Liver (tissue), 9 donors: ENCODE measurements around the gene RILP. TPM values are rescaled to one million over a fixed set of nuclear protein-coding genes. Genes with fewer than 3 reads are reported as not detected.

Source experiments
- DNase-seq: peaks from one replicate; pipeline ENCODE4 v3.0.0-alpha.2; 2017; ENCODE audit warnings: low spot score
- H3K27ac ChIP-seq, 2 donors: one replicate each; pipeline ENCODE4 v1.7.0; 2013; ENCODE audit warnings: inconsistent platforms in 2 of 2, low read length in 2 of 2, control low read depth in 1 of 2, low read depth in 1 of 2, mild to moderate bottlenecking in 1 of 2
- H3K27me3 ChIP-seq, 4 donors: one replicate each; pipeline versions ENCODE4 v1.6.1 to v1.7.0; 2013; ENCODE audit warnings: low read length in 3 of 4, inconsistent platforms in 1 of 4, mild to moderate bottlenecking in 1 of 4, moderate library complexity in 1 of 4; ENCODE audit not compliant: control insufficient read depth in 4 of 4, insufficient read depth in 4 of 4
- H3K36me3 ChIP-seq, 4 donors: one replicate each; pipeline versions ENCODE4 v1.6.1 to v1.7.0; 2013; ENCODE audit warnings: low read length in 3 of 4, mild to moderate bottlenecking in 3 of 4, low read depth in 1 of 4, moderate library complexity in 1 of 4; ENCODE audit not compliant: control insufficient read depth in 4 of 4, insufficient read depth in 3 of 4
- H3K4me1 ChIP-seq, 4 donors: one replicate each; pipeline versions ENCODE4 v1.6.1 to v1.7.0; 2013; ENCODE audit warnings: low read length in 3 of 4, mild to moderate bottlenecking in 3 of 4, moderate library complexity in 1 of 4; ENCODE audit not compliant: control insufficient read depth in 4 of 4, insufficient read depth in 4 of 4
- H3K4me3 ChIP-seq, 3 donors: one replicate each; pipeline versions ENCODE4 v1.6.1 to v1.7.0; 2013; ENCODE audit warnings: low read length in 3 of 3, control low read depth in 1 of 3, low read depth in 1 of 3, mild to moderate bottlenecking in 1 of 3
- H3K9ac ChIP-seq, 2 donors: one replicate each; pipeline ENCODE4 v1.7.0; 2013; ENCODE audit warnings: low read length in 2 of 2, mild to moderate bottlenecking in 2 of 2, moderate library complexity in 2 of 2, control low read depth in 1 of 2, low read depth in 1 of 2
- H3K9me3 ChIP-seq, 4 donors: one replicate each; pipeline versions ENCODE4 v1.6.1 to v1.7.0; 2013; ENCODE audit warnings: low read length in 3 of 4; ENCODE audit not compliant: control insufficient read depth in 4 of 4
- EGR1 ChIP-seq, 2 donors: IDR thresholded peaks; 2 replicates each; pipeline ENCODE4 v1.6.1; 2016 to 2018; ENCODE audit warnings: antibody characterized with exemption in 2 of 2, low read depth in 2 of 2
- FOXA1 ChIP-seq: IDR thresholded peaks from 2 replicates; pipeline ENCODE4 v1.6.1; 2016; ENCODE audit warnings: antibody characterized with exemption
- FOXA2 ChIP-seq: IDR thresholded peaks from 2 replicates; pipeline ENCODE4 v1.6.1; 2016; ENCODE audit warnings: antibody characterized with exemption
- GABPA ChIP-seq, 2 donors: IDR thresholded peaks in 1 of 2; conservative IDR thresholded peaks in 1 of 2; 2 replicates each; pipeline ENCODE4 v1.6.1; 2016; ENCODE audit warnings: antibody characterized with exemption in 2 of 2, mild to moderate bottlenecking in 1 of 2, moderate library complexity in 1 of 2
- HNF4A ChIP-seq, 2 donors: conservative IDR thresholded peaks; 2 replicates each; pipeline ENCODE4 v1.6.1; 2016; ENCODE audit warnings: antibody characterized with exemption in 2 of 2, mild to moderate bottlenecking in 2 of 2
- HNF4G ChIP-seq: IDR thresholded peaks from 2 replicates; pipeline ENCODE4 v1.6.1; 2016; ENCODE audit warnings: antibody characterized with exemption
- JUND ChIP-seq, 2 donors: IDR thresholded peaks; 2 replicates each; pipeline ENCODE4 v1.6.1; 2016; ENCODE audit warnings: antibody characterized with exemption in 2 of 2
- MAX ChIP-seq: IDR thresholded peaks from 2 replicates; pipeline ENCODE4 v1.6.1; 2016; ENCODE audit warnings: antibody characterized with exemption
- NR2F2 ChIP-seq: IDR thresholded peaks from 2 replicates; pipeline ENCODE4 v1.6.1; 2016; ENCODE audit warnings: antibody characterized with exemption
- RAD21 ChIP-seq, 2 donors: IDR thresholded peaks; 2 replicates each; pipeline ENCODE4 v1.6.1; 2016; ENCODE audit warnings: antibody characterized with exemption in 2 of 2, mild to moderate bottlenecking in 2 of 2
- REST ChIP-seq: IDR thresholded peaks from 2 replicates; pipeline ENCODE4 v1.6.1; 2016; ENCODE audit warnings: antibody characterized with exemption, mild to moderate bottlenecking
- RXRA ChIP-seq, 2 donors: IDR thresholded peaks; 2 replicates each; pipeline ENCODE4 v1.6.1; 2017 to 2018; ENCODE audit warnings: antibody characterized with exemption in 2 of 2, mild to moderate bottlenecking in 1 of 2
- SP1 ChIP-seq: IDR thresholded peaks from 2 replicates; pipeline ENCODE4 v1.6.1; 2018; ENCODE audit warnings: antibody characterized with exemption, mild to moderate bottlenecking
- TAF1 ChIP-seq: conservative IDR thresholded peaks from 2 replicates; pipeline ENCODE4 v1.6.1; 2016; ENCODE audit warnings: antibody characterized with exemption, mild to moderate bottlenecking
- YY1 ChIP-seq: IDR thresholded peaks from 2 replicates; pipeline ENCODE4 v1.6.1; 2016; ENCODE audit warnings: antibody characterized with exemption, mild to moderate bottlenecking
- WGBS: extraction: QIAGEN DNeasy Blood & Tissue Kit; methylation state at CpG from one replicate; pipeline ENCODE4 v1.1.7; 2013; 5-methylcytosine and 5-hydroxymethylcytosine counted together
- polyA plus RNA-seq, 2 donors: library from polyadenylated mRNA; stranded (reverse) in 1 of 2; unstranded in 1 of 2; fragments of 200-250 nt in 1 of 2; fragments of >200 nt in 1 of 2; fragmentation: Nextera tagmentation in 1 of 2; extraction: Ambion mirVana in 1 of 2; gene quantifications; one replicate each; pipeline versions ENCODE4 v1.2.1 to v1.2.3, GENCODE V29; 2013 to 2015
- total RNA-seq, 2 donors: library from RNA; depleted of rRNA; stranded (reverse); fragments of >200 nt; gene quantifications; one replicate each; pipeline ENCODE4 v1.2.3, GENCODE V29; 2014
- TF ChIP-seq, protein P1 (sequence below): IDR thresholded peaks from 2 replicates; pipeline ENCODE4 v1.6.1; 2016; ENCODE audit warnings: antibody characterized with exemption
- TF ChIP-seq, protein P2 (sequence below): fragments of 150-350 bp; IDR thresholded peaks from 2 replicates; pipeline ENCODE4 v1.5.1; 2017; ENCODE audit warnings: improper control_type of control experiment, low read depth, low read length; ENCODE audit not compliant: missing input control
- TF ChIP-seq, protein P3 (sequence below): IDR thresholded peaks from 2 replicates; pipeline ENCODE4 v1.6.1; 2016; ENCODE audit warnings: antibody characterized with exemption
- donor health status: healthy.
- donor health status: healthy.
- donor health status: healthy.
- donor health status: healthy.
- donor health status: healthy.

Gene RILP
- total and polyA plus RNA-seq, 4 donors, result 7.9 to 47.4 (median 22.5) TPM

DNA sequence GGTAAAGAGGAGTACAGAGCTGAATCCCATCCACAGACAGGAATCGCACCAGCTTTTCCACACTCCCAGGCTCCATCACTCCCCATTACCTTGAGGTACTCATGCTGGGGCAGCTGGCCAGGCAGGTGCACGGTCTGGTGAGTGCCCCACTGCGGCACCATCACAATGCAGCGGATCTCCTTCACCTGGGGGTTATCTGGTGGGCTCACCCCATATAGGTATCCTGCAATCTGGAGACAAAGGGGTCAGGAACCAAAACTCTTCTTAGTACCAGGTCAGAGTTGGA, 1.8 kb upstream of the RILP start:
- H3K27ac ChIP-seq, result no peak overlapping the region
- TF ChIP-seq JUND (IDR thresholded peaks at IDR 0.05), result no peak
- TF ChIP-seq HNF4A (conservative IDR thresholded peaks at IDR 0.05), result no peak
- no peak for TF ChIP-seq FOXA1
- no peak for TF ChIP-seq GABPA (IDR thresholded peaks at IDR 0.05 in 1 of 2, conservative IDR thresholded peaks at IDR 0.05 in 1 of 2)
- no peak for TF ChIP-seq RXRA (IDR thresholded peaks at IDR 0.05)
- TF ChIP-seq YY1, result no peak
- TF ChIP-seq FOXA2, result no peak
- TF ChIP-seq, protein P1, sequence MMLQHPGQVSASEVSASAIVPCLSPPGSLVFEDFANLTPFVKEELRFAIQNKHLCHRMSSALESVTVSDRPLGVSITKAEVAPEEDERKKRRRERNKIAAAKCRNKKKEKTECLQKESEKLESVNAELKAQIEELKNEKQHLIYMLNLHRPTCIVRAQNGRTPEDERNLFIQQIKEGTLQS, result no peak
- no peak for TF ChIP-seq MAX
- TF ChIP-seq REST, result no peak
- no peak for TF ChIP-seq EGR1 (IDR thresholded peaks at IDR 0.05; ENCODE audit: low read depth in 2 of 2)
- TF ChIP-seq TAF1, result no peak
- no peak for TF ChIP-seq SP1
- TF ChIP-seq, protein P2, sequence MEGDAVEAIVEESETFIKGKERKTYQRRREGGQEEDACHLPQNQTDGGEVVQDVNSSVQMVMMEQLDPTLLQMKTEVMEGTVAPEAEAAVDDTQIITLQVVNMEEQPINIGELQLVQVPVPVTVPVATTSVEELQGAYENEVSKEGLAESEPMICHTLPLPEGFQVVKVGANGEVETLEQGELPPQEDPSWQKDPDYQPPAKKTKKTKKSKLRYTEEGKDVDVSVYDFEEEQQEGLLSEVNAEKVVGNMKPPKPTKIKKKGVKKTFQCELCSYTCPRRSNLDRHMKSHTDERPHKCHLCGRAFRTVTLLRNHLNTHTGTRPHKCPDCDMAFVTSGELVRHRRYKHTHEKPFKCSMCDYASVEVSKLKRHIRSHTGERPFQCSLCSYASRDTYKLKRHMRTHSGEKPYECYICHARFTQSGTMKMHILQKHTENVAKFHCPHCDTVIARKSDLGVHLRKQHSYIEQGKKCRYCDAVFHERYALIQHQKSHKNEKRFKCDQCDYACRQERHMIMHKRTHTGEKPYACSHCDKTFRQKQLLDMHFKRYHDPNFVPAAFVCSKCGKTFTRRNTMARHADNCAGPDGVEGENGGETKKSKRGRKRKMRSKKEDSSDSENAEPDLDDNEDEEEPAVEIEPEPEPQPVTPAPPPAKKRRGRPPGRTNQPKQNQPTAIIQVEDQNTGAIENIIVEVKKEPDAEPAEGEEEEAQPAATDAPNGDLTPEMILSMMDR, result no peak
- TF ChIP-seq HNF4G, result no peak
- no peaks in the 10 kb centered on the region for H3K9me3 ChIP-seq
- H3K9ac ChIP-seq, result no peak overlapping the region
- peaks cover 19 to 54% (median 47%) of the 10 kb centered on the region in 4 donors for H3K36me3 ChIP-seq
- no peak overlapping the region for H3K4me3 ChIP-seq
- no peaks in the 10 kb centered on the region for H3K27me3 ChIP-seq
- H3K4me1 ChIP-seq, result peaks cover 2 to 37% (median 31%) of the 10 kb centered on the region in 4 donors
- DNase-seq, result no peak
- 93% methylated on average over 4 of the region's 4 CpGs for WGBS

GRCh38 chr17:1650731-1651558, 1.3 kb upstream of the RILP start:
- Histone ChIP-seq H3K27me3 (no peaks in the 10 kb centered on the region), H3K4me3 (no peak overlapping the region), H3K9me3 (no peaks in the 10 kb centered on the region), H3K9ac (peak overlapping the region in 1 of 2 donors; percentile 47), H3K4me1 (peaks cover 2 to 42% (median 32%) of the 10 kb centered on the region in 4 donors), H3K27ac (peak overlapping the region; percentile 96 to 98), H3K36me3 (peaks cover 18 to 51% (median 44%) of the 10 kb centered on the region in 4 donors)
- DNase-seq, result no peak
- WGBS, result 40% methylated on average over 22 of the region's 22 CpGs
- TF ChIP-seq JUND (IDR thresholded peaks at IDR 0.05) (no peak), RAD21 (IDR thresholded peaks at IDR 0.05) (no peak), MAX (peak; percentile 79), NR2F2 (no peak), GABPA (IDR thresholded peaks at IDR 0.05 in 1 of 2, conservative IDR thresholded peaks at IDR 0.05 in 1 of 2) (no peak), EGR1 (IDR thresholded peaks at IDR 0.05; ENCODE audit: low read depth in 2 of 2) (no peak), FOXA2 (peak; percentile 17)
- TF ChIP-seq, protein P2, result no peak
- TF ChIP-seq, protein P3, sequence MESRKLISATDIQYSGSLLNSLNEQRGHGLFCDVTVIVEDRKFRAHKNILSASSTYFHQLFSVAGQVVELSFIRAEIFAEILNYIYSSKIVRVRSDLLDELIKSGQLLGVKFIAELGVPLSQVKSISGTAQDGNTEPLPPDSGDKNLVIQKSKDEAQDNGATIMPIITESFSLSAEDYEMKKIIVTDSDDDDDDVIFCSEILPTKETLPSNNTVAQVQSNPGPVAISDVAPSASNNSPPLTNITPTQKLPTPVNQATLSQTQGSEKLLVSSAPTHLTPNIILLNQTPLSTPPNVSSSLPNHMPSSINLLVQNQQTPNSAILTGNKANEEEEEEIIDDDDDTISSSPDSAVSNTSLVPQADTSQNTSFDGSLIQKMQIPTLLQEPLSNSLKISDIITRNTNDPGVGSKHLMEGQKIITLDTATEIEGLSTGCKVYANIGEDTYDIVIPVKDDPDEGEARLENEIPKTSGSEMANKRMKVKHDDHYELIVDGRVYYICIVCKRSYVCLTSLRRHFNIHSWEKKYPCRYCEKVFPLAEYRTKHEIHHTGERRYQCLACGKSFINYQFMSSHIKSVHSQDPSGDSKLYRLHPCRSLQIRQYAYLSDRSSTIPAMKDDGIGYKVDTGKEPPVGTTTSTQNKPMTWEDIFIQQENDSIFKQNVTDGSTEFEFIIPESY, result no peak
